GM12878 (cell line): ENCODE measurements around the gene MRTFA.

Experiments used
- BCL11A ChIP-seq: IDR thresholded peaks from 2 replicates; pipeline ENCODE4 v1.6.1; 2011; ENCODE audit warnings: low read depth, low read length
- FOS ChIP-seq: IDR thresholded peaks from 3 replicates; pipeline ENCODE4 v1.6.1; 2011; ENCODE audit warnings: borderline replicate concordance; ENCODE audit not compliant: insufficient read length; ENCODE audit errors: extremely low read depth
- FOXM1 ChIP-seq: IDR thresholded peaks from 2 replicates; pipeline ENCODE4 v1.6.1; 2012; ENCODE audit warnings: low read depth, mild to moderate bottlenecking, inconsistent platforms, low read length, moderate library complexity
- NFXL1 ChIP-seq: fragments of 450-650 bp; IDR thresholded peaks from 2 replicates; pipeline ENCODE4 v1.6.1; 2017; ENCODE audit warnings: antibody characterized with exemption, mild to moderate bottlenecking, borderline replicate concordance
- SPI1 ChIP-seq: IDR thresholded peaks from 2 replicates; pipeline ENCODE4 v1.6.1; 2011; ENCODE audit warnings: low read depth, mild to moderate bottlenecking, low read length, moderate library complexity, borderline replicate concordance; ENCODE audit not compliant: insufficient read depth
- TCF12 ChIP-seq: IDR thresholded peaks from 2 replicates; pipeline ENCODE4 v1.6.1; 2011; ENCODE audit warnings: low read depth, mild to moderate bottlenecking, low read length
- ZNF384 ChIP-seq: IDR thresholded peaks from 2 replicates; pipeline ENCODE4 v1.6.1; 2012; ENCODE audit warnings: low read depth, mild to moderate bottlenecking, low read length, improper control_type of control experiment, borderline replicate concordance
- TF ChIP-seq, protein P1 (sequence below), 3 experiments: IDR thresholded peaks in 2 of 3; conservative IDR thresholded peaks in 1 of 3; 2 replicates each; pipeline ENCODE4 v1.5.1; 2011; ENCODE audit warnings: low read depth in 3 of 3, low read length in 3 of 3, mild to moderate bottlenecking in 3 of 3, control low read depth in 2 of 3, moderate library complexity in 2 of 3, inconsistent platforms in 1 of 3, mixed read lengths in 1 of 3; ENCODE audit not compliant: control insufficient read depth in 2 of 3, insufficient read depth in 1 of 3; ENCODE audit errors: extremely low read depth in 1 of 3
- TF ChIP-seq, protein P2 (sequence below): IDR thresholded peaks from 2 replicates; pipeline ENCODE4 v1.6.1; 2012; ENCODE audit warnings: low read depth, low read length, improper control_type of control experiment
- TF ChIP-seq, protein P3 (sequence below): fragments of 450-650 bp; formaldehyde crosslinking; IDR thresholded peaks from 2 replicates; pipeline ENCODE4 v1.4.0; 2020; ENCODE audit warnings: mild to moderate bottlenecking, moderate library complexity
- TF ChIP-seq, protein P4 (sequence below): IDR thresholded peaks from 2 replicates; pipeline ENCODE4 v1.6.1; 2011; ENCODE audit warnings: low read depth, low read length, improper control_type of control experiment, borderline replicate concordance

DNA sequence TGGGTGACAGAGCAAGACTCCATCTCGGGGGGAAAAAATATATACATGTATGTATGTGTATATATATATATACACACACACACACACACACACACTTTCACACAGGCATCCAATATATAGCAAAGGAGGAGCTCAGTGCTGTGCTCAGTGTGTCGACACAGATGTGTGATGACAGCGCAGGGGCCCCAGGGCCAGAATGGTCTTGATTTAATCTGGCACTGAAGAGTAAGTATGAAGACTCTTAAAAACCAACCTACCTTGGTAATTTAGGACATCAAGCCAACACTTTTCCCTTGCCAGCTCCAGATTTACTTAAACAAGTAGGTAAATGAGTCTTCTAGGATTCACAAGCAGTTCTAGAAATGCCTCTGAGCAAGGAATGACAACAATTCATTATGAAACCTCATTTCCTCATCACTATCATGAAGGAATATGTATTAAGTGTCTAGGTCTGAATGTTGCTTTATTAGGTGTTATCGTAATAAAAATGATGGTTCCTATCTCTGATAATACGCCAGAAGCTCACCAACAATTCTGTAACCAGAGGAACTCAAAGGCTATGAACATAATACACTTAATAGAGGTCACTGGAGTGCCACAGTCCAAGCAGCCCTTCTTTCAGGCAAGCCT lies 194.6 kb downstream of the MRTFA start:
- TF ChIP-seq, protein P1, sequence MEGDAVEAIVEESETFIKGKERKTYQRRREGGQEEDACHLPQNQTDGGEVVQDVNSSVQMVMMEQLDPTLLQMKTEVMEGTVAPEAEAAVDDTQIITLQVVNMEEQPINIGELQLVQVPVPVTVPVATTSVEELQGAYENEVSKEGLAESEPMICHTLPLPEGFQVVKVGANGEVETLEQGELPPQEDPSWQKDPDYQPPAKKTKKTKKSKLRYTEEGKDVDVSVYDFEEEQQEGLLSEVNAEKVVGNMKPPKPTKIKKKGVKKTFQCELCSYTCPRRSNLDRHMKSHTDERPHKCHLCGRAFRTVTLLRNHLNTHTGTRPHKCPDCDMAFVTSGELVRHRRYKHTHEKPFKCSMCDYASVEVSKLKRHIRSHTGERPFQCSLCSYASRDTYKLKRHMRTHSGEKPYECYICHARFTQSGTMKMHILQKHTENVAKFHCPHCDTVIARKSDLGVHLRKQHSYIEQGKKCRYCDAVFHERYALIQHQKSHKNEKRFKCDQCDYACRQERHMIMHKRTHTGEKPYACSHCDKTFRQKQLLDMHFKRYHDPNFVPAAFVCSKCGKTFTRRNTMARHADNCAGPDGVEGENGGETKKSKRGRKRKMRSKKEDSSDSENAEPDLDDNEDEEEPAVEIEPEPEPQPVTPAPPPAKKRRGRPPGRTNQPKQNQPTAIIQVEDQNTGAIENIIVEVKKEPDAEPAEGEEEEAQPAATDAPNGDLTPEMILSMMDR (IDR thresholded peaks at IDR 0.05 in 2 of 3, conservative IDR thresholded peaks at IDR 0.05 in 1 of 3; ENCODE audit: control insufficient read depth in 2 of 3, extremely low read depth in 1 of 3, insufficient read depth in 1 of 3, low read depth in 3 of 3, low read length in 3 of 3) = no peak
- TF ChIP-seq, protein P2, sequence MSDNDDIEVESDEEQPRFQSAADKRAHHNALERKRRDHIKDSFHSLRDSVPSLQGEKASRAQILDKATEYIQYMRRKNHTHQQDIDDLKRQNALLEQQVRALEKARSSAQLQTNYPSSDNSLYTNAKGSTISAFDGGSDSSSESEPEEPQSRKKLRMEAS = no peak
- no peak for TF ChIP-seq TCF12
- TF ChIP-seq BCL11A = no peak
- TF ChIP-seq SPI1 = no peak
- TF ChIP-seq, protein P3, sequence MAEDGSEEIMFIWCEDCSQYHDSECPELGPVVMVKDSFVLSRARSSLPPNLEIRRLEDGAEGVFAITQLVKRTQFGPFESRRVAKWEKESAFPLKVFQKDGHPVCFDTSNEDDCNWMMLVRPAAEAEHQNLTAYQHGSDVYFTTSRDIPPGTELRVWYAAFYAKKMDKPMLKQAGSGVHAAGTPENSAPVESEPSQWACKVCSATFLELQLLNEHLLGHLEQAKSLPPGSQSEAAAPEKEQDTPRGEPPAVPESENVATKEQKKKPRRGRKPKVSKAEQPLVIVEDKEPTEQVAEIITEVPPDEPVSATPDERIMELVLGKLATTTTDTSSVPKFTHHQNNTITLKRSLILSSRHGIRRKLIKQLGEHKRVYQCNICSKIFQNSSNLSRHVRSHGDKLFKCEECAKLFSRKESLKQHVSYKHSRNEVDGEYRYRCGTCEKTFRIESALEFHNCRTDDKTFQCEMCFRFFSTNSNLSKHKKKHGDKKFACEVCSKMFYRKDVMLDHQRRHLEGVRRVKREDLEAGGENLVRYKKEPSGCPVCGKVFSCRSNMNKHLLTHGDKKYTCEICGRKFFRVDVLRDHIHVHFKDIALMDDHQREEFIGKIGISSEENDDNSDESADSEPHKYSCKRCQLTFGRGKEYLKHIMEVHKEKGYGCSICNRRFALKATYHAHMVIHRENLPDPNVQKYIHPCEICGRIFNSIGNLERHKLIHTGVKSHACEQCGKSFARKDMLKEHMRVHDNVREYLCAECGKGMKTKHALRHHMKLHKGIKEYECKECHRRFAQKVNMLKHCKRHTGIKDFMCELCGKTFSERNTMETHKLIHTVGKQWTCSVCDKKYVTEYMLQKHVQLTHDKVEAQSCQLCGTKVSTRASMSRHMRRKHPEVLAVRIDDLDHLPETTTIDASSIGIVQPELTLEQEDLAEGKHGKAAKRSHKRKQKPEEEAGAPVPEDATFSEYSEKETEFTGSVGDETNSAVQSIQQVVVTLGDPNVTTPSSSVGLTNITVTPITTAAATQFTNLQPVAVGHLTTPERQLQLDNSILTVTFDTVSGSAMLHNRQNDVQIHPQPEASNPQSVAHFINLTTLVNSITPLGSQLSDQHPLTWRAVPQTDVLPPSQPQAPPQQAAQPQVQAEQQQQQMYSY = no peak
- TF ChIP-seq FOS = no peak
- TF ChIP-seq ZNF384 = no peak
- no peak for TF ChIP-seq NFXL1
- TF ChIP-seq FOXM1 = no peak
- TF ChIP-seq, protein P4, sequence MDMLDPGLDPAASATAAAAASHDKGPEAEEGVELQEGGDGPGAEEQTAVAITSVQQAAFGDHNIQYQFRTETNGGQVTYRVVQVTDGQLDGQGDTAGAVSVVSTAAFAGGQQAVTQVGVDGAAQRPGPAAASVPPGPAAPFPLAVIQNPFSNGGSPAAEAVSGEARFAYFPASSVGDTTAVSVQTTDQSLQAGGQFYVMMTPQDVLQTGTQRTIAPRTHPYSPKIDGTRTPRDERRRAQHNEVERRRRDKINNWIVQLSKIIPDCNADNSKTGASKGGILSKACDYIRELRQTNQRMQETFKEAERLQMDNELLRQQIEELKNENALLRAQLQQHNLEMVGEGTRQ = no peak
